GM13977 (cell line): Measurements from ENCODE around the gene BHLHE41.

ENCODE experiments used
- DNase-seq: peaks from one replicate; pipeline ENCODE4 v3.0.0; 2012; ENCODE audit warnings: low spot score
- CTCF ChIP-seq: IDR thresholded peaks from 2 replicates; pipeline ENCODE4 v1.5.1; 2012; ENCODE audit warnings: mild to moderate bottlenecking, control low read depth; ENCODE audit not compliant: insufficient read depth; ENCODE audit errors: extremely low read depth, missing control alignments
- in situ Hi-C: fragments of 300-500 bp; cut with MboI; formaldehyde crosslinking; loops from one replicate; pipeline ENCODE4 v1.12.0; 2022; ENCODE audit warnings: low sequenced_read_pairs, low pct_unique_long_range_greater_than_20kb, mixed read lengths, inconsistent platforms; ENCODE audit not compliant: unreplicated experiment

The BHLHE41 gene

GRCh38 chr12:26122681-26123481 lies 2.0 kb downstream of the BHLHE41 start:
- in situ Hi-C loops = no loop called here
- peak; percentile 62 for DNase-seq
- peak; percentile 59 for TF ChIP-seq CTCF

GRCh38 chr12:26122061-26122680 lies 2.7 kb downstream of the BHLHE41 start:
- TF ChIP-seq CTCF = peak; percentile 5
- in situ Hi-C loops = no loop called here
- peak; percentile 61 for DNase-seq

- in situ Hi-C loops = no loop called here
- DNase-seq = no peak
- TF ChIP-seq CTCF = no peak
These were observed 3.3 kb downstream of the BHLHE41 start for GRCh38 chr12:26121323-26122060.

- no peak for DNase-seq
- no peak for TF ChIP-seq CTCF
- in situ Hi-C loops = no loop called here
These were observed 4.1 kb downstream of the BHLHE41 start for GRCh38 chr12:26120561-26121274.

- in situ Hi-C loops = no loop called here
- peak; percentile 60 for TF ChIP-seq CTCF
- DNase-seq = peak; percentile 58
These were observed 5.3 kb downstream of the BHLHE41 start for GRCh38 chr12:26119391-26119989.

GRCh38 chr12:26118308-26118707 lies 6.5 kb downstream of the BHLHE41 start:
- TF ChIP-seq CTCF = no peak
- DNase-seq = no peak
- in situ Hi-C loops = no loop called here
